C4-2B (cell line): Measurements from ENCODE around the gene PAXX.

Source experiments
- CTCF ChIP-seq: fragments of 450-650 bp; conservative IDR thresholded peaks from 2 replicates; pipeline ENCODE4 v1.5.1; 2017; ENCODE audit warnings: mild to moderate bottlenecking
- ZFX ChIP-seq: fragments of 450-650 bp; IDR thresholded peaks from 2 replicates; pipeline ENCODE4 v1.6.1; 2017

GRCh38 chr9:137019891-137020683, 27.9 kb downstream of the PAXX start:
- TF ChIP-seq CTCF (no peak), ZFX (no peak)
